Measurements from ENCODE around the gene PTMA. TPM values are rescaled to one million over a fixed set of nuclear protein-coding genes. Genes with fewer than 3 reads are reported as not detected.

PTMA gene
- total and polyA plus RNA-seq, 2 experiments from 2014 or later = 597 to 727 TPM

GRCh38 chr2:231686192-231687100 lies 21.9 kb upstream of the PTMA start:
- H3K36me3 ChIP-seq (replicated peaks; ENCODE audit: insufficient read depth, low read depth) = no peaks in the 10 kb centered on the region
- H3K27ac ChIP-seq = no peak overlapping the region
- WGBS (ENCODE audit: low lambda C conversion rate, missing lambda C conversion rate) = 84% methylated on average over 11 of the region's 11 CpGs
- no peak overlapping the region for H3K4me3 ChIP-seq
- peaks cover 3% of the 10 kb centered on the region for H3K79me2 ChIP-seq
- no peak overlapping the region for H3K4me2 ChIP-seq
- H2AFZ ChIP-seq = no peak overlapping the region
- no peaks in the 10 kb centered on the region for H3K27me3 ChIP-seq
- TF ChIP-seq CTCF (IDR thresholded peaks at IDR 0.05; ENCODE audit: poor library complexity) = no peak
- no peak for TF ChIP-seq EZH2phosphoT487 (IDR thresholded peaks at IDR 0.05; ENCODE audit: low read depth, severe bottlenecking, unreplicated experiment)
- no peak for TF ChIP-seq EZH2 (IDR thresholded peaks at IDR 0.05; ENCODE audit: borderline replicate concordance)
- no peaks in the 10 kb centered on the region for H4K20me1 ChIP-seq (ENCODE audit: insufficient read depth, poor library complexity, severe bottlenecking)
- H3K9me3 ChIP-seq (ENCODE audit: low read depth) = no peaks in the 10 kb centered on the region
- H3K9me2 ChIP-seq (replicated peaks; ENCODE audit: insufficient read depth) = no peaks in the 10 kb centered on the region
- H3K4me1 ChIP-seq (ENCODE audit: insufficient read depth) = peaks cover 15% of the 10 kb centered on the region
- no peak for DNase-seq (ENCODE audit: low spot score)

- no peaks in the 10 kb centered on the region for H3K27me3 ChIP-seq
- DNase-seq (ENCODE audit: low spot score) = peak; percentile 67
- H3K9me3 ChIP-seq (ENCODE audit: low read depth) = no peaks in the 10 kb centered on the region
- H3K36me3 ChIP-seq (replicated peaks; ENCODE audit: insufficient read depth, low read depth) = no peaks in the 10 kb centered on the region
- H2AFZ ChIP-seq = no peak overlapping the region
- TF ChIP-seq EZH2 (IDR thresholded peaks at IDR 0.05; ENCODE audit: borderline replicate concordance) (no peak), CTCF (IDR thresholded peaks at IDR 0.05; ENCODE audit: poor library complexity) (peak; percentile 54)
- peaks cover 6% of the 10 kb centered on the region for H3K4me1 ChIP-seq (ENCODE audit: insufficient read depth)
- H3K79me2 ChIP-seq = no peaks in the 10 kb centered on the region
- H4K20me1 ChIP-seq (ENCODE audit: insufficient read depth, poor library complexity, severe bottlenecking) = no peaks in the 10 kb centered on the region
- no peak overlapping the region for H3K4me3 ChIP-seq
- H3K9me2 ChIP-seq (replicated peaks; ENCODE audit: insufficient read depth) = no peaks in the 10 kb centered on the region
- no peak overlapping the region for H3K4me2 ChIP-seq
- WGBS (ENCODE audit: low lambda C conversion rate, missing lambda C conversion rate) = 43% methylated on average over 14 of the region's 14 CpGs
- no peak overlapping the region for H3K27ac ChIP-seq
Observed at GRCh38 chr2:231687133-231687852, 21.0 kb upstream of the PTMA start.

GRCh38 chr2:231687961-231688360 lies 20.4 kb upstream of the PTMA start:
- Histone ChIP-seq H3K27ac (no peak overlapping the region), H3K79me2 (no peaks in the 10 kb centered on the region), H3K9me3 (ENCODE audit: low read depth) (no peaks in the 10 kb centered on the region), H2AFZ (no peak overlapping the region), H4K20me1 (ENCODE audit: insufficient read depth, poor library complexity, severe bottlenecking) (no peaks in the 10 kb centered on the region), H3K36me3 (replicated peaks; ENCODE audit: insufficient read depth, low read depth) (no peaks in the 10 kb centered on the region), H3K4me1 (ENCODE audit: insufficient read depth) (peaks cover 2% of the 10 kb centered on the region), H3K9me2 (replicated peaks; ENCODE audit: insufficient read depth) (no peaks in the 10 kb centered on the region), H3K4me2 (no peak overlapping the region), H3K27me3 (no peaks in the 10 kb centered on the region), H3K4me3 (no peak overlapping the region)
- WGBS (ENCODE audit: low lambda C conversion rate, missing lambda C conversion rate) = 95% methylated on average over 4 of the region's 4 CpGs
- no peak for DNase-seq (ENCODE audit: low spot score)
- TF ChIP-seq EZH2phosphoT487 (IDR thresholded peaks at IDR 0.05; ENCODE audit: low read depth, severe bottlenecking, unreplicated experiment) = no peak
- TF ChIP-seq EZH2 (IDR thresholded peaks at IDR 0.05; ENCODE audit: borderline replicate concordance) = no peak
- TF ChIP-seq CTCF (IDR thresholded peaks at IDR 0.05; ENCODE audit: poor library complexity) = no peak

All from hepatocyte (in vitro differentiated cells).